Left colon (tissue), 2 donors: Measurements from ENCODE around the gene SPAG7. TPM values are rescaled to one million over a fixed set of nuclear protein-coding genes. Genes with fewer than 3 reads are reported as not detected.
A peak's percentile ranks its signal among the peaks of the same experiment; 100 is the strongest.

Experiments
- ATAC-seq: fragments of 200-7000 bp; cut with Tn5 transposase; one replicate; pipeline ENCODE4 v1.9.1; 2020; ENCODE audit warnings: mild to moderate bottlenecking, moderate library complexity
- DNase-seq, 2 donors: peaks; one replicate each; pipeline ENCODE4 v3.0.0-alpha.2; 2020
- intact Hi-C, 2 donors: fragments of 100-400 bp; cut with DNase I in 1 of 2; cut with micrococcal nuclease in 1 of 2; formaldehyde crosslinking; loops; one replicate each; pipeline versions ENCODE4 v1.11.2 to v1.14.0; 2022; cut with DNase I, micrococcal nuclease
- total RNA-seq, 2 donors: library from RNA; stranded (reverse); fragmentation: NEBNext Ultra II Directional; extraction: Animal tissue kit (Norgen Biotek cat#: 25700); gene quantifications; one replicate each; pipeline ENCODE4 v1.2.1, GENCODE V29; 2021
- donor health status: DM: no; HTN: no; CAD: no.
- donor health status: DM: yes; HTN: yes; CAD: no.

Gene SPAG7
- total RNA-seq, 2 donors from 2014 or later: 49.3 to 68.2 TPM

DNA sequence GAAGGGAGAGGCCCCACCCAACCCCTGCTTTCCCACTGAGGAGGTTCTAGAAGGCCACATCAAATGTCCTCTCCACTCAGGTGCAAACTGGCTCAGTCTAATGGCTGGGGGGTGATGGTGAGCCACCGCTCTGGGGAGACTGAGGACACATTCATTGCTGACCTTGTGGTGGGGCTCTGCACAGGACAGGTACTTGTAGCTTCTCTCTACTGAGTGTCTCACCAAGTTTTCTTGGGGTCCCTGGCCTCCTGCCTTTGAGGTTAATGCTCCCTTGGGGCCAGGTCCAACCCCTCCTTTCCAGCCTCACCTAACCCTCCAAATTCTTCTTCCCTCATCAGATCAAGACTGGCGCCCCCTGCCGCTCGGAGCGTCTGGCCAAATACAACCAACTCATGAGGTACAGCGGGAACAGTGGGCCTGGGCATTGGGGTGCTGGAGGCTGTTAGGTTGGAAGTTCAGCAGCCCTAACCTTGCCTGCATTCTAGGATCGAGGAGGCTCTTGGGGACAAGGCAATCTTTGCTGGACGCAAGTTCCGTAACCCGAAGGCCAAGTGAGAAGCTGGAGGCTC is 11.0 kb downstream of the SPAG7 start:
- ATAC-seq (no peak), DNase-seq (peak in 1 of 2 donors; percentile 57)
- intact Hi-C loops: no loop called here

DNA sequence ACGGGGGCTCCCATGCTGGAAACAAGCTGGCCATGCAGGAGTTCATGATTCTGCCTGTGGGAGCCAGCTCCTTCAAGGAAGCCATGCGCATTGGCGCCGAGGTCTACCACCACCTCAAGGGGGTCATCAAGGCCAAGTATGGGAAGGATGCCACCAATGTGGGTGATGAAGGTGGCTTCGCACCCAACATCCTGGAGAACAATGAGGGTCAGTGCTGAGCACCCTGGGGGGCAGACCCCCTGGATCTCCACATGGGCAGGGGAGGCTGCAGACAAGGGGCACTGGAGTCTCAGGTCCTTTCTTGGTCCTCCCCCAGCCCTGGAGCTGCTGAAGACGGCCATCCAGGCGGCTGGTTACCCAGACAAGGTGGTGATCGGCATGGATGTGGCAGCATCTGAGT is 12.5 kb downstream of the SPAG7 start:
- DNase-seq (no peak), ATAC-seq (no peak)
- intact Hi-C loops: no loop called here

- no peak for ATAC-seq
- intact Hi-C loops: no loop called here
- DNase-seq: no peak
Observed at GRCh38 chr17:4953451-4953961, 14.1 kb downstream of the SPAG7 start.

- ATAC-seq (no peak), DNase-seq (no peak)
- intact Hi-C loops: no loop called here
Observed at GRCh38 chr17:4951486-4951885, 16.1 kb downstream of the SPAG7 start.

- peak in 1 of 2 donors; percentile 50 for DNase-seq
- intact Hi-C loops: no loop called here
- ATAC-seq: no peak
Observed at GRCh38 chr17:4950746-4951204, 16.8 kb downstream of the SPAG7 start, which contains the start of gene ENO3. ENO3 (plus strand) TSS chr17:4951119; CDS start chr17:4951830, 711 bp downstream.

DNA sequence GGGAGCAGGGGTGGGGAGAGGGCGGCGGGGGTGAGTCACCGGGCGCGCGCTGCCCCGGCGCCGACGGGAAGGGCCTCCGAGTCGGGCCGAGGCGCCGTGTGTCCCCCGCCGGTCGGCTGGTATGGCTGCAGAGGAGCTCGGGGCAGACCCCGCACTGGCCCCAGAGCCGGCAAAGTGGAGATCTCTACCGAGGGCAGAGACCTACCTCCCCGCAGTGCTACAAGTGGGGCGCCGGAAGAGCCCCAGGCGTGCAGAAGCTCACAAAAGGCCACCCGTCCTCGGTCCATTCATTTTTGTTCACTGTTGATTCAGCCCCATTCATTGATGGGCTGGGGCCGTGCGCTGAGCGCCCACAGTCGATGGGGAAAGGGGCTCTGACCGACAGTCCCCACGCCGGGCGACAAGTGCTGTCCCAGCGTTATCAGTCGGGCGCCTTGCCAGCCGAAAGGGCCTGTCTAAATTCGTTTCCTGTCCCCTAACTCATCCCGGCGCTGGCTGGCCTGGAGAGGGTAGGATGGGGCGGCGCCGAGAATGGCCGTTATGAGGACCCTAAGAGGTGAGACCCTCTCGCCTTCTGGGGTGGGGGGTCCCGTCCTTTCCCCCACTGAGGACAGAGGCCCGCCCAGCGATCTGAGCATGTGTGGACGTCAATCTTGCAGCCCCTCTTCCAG is 17.4 kb downstream of the SPAG7 start:
- DNase-seq: peak; percentile 74 to 86
- ATAC-seq: no peak
- intact Hi-C loops: no loop called here

- peak; percentile 57 for ATAC-seq
- intact Hi-C loops: no loop called here
Observed at GRCh38 chr17:4949321-4950074, 18.1 kb downstream of the SPAG7 start.

GRCh38 chr17:4948931-4949320 is 18.7 kb downstream of the SPAG7 start:
- ATAC-seq (peak; percentile 57), DNase-seq (peak; percentile 84 to 87)
- intact Hi-C loops: no loop called here

More at GRCh38 chr17:4949321-4950074, 18.1 kb downstream of the SPAG7 start:
- peak; percentile 90 to 91 for DNase-seq

DNA sequence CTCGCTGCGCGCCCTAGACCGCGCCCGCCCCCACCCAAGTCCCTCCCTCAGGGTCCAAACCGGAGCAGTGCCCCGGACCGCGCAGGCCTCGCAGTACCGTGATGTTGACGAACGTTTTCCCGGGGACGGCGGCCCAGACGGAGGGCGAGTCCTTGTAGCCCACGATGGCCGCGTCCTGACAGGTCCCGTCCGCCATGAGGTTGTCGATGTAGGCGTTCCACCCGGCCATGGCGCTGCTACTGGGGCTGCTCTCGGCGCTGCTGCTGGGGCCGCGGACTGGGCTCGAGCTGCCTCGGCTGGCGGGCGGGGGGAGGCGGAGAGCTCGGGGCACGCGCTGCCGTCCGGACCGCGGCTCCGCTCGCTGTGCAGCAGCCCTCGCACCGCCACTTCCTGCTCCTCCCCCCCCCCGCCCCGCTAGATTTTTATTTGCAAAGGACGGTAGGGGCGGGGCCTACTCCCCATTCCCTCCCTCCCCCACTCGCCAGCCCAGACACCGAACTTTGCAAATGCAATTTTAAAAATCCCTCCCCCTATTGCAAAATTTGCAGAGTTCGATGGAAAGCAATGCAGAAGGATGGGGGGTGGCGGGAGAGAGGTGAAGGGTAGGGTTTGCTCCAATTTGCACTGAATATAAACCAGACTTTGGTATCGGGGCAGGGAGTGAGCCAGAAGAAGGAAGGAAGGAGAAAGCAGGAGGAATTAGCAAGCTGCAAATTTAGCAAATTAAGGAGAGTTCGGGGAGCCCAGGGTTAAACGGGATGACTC is 19.3 kb downstream of the SPAG7 start, which contains the start of gene PFN1:
TSS of gene PFN1 (minus strand) at position 365 of the 765 bp plus-strand sequence. CDS start at position 229, 136 bp downstream.
- peak; percentile 91 to 93 for DNase-seq
- peak; percentile 61 for ATAC-seq
- intact Hi-C loops: no loop called here

GRCh38 chr17:4947411-4948165 is 20.0 kb downstream of the SPAG7 start:
- peak; percentile 71 to 86 for DNase-seq
- peak; percentile 53 for ATAC-seq
- intact Hi-C loops: no loop called here

GRCh38 chr17:4947010-4947410 is 20.6 kb downstream of the SPAG7 start:
- DNase-seq (peak in 1 of 2 donors; percentile 39), ATAC-seq (no peak)

DNA sequence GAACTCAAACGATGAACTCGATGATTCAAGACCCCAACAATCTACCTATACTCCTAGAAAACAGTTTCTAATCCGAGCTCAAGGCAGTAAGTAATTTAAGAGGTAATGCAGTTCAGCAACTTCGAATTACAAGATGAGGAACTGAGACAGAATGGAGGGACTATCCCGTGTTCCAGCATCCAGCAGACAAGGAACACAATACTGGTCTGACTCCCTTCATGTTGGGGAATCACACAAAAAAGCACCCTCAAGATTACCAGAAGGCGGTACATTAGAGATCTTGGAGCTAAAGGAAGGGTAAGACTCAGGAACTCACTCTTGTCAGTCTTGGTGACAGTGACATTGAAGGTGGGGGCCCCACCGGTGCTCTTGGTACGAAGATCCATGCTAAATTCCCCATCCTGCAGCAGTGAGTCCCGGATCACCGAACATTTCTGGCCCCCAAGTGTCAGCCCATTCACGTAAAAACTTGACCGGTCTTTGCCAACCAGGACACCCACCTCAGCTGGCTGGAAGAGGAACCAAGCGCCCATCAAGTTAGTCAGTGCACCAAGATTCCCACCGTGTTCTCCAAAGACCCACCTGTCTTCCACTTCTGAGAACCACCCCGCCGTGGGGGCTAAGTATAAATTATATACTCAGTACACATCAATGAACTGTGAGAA is 21.2 kb downstream of the SPAG7 start:
- ATAC-seq (no peak), DNase-seq (no peak)
- intact Hi-C loops: no loop called here

More at GRCh38 chr17:4947010-4947410, 20.6 kb downstream of the SPAG7 start:
- intact Hi-C loops: no loop called here

- ATAC-seq: no peak
- intact Hi-C loops: no loop called here
- no peak for DNase-seq
Observed at GRCh38 chr17:4945944-4946280, 21.7 kb downstream of the SPAG7 start.

GRCh38 chr17:4945176-4945943 is 22.3 kb downstream of the SPAG7 start:
- peak; percentile 23 for ATAC-seq
- intact Hi-C loops: no loop called here
- peak; percentile 78 to 88 for DNase-seq

- intact Hi-C loops: no loop called here
- no peak for ATAC-seq
- no peak for DNase-seq
Observed at GRCh38 chr17:4944554-4945175, 23.0 kb downstream of the SPAG7 start.

- ATAC-seq: no peak
- intact Hi-C loops: no loop called here
- no peak for DNase-seq
Observed at GRCh38 chr17:4944163-4944553, 23.5 kb downstream of the SPAG7 start.
